ENCODE results near the gene TXNRD2.
A peak's percentile ranks its signal among the peaks of the same experiment; 100 is the strongest.
"Not testable (repeated sequence)": the region's sequence is repeated elsewhere in the genome, so short reads cannot be mapped to it uniquely, and the experiment has no call there.

The TXNRD2 gene

GRCh38 chr22:19948057-19948760 is 6.6 kb upstream of the TXNRD2 start:
- H3K4me1 Mint-ChIP-seq = peaks cover 29% of the 10 kb centered on the region
- no peak for ATAC-seq
- peaks cover 42% of the 10 kb centered on the region for H3K36me3 Mint-ChIP-seq
- no peaks in the 10 kb centered on the region for H3K9me3 Mint-ChIP-seq
- DNase-seq (ENCODE audit: low spot score in 2 of 2) = no peak
- H3K27ac Mint-ChIP-seq = no peak overlapping the region
- H3K4me3 Mint-ChIP-seq = no peak overlapping the region

DNA sequence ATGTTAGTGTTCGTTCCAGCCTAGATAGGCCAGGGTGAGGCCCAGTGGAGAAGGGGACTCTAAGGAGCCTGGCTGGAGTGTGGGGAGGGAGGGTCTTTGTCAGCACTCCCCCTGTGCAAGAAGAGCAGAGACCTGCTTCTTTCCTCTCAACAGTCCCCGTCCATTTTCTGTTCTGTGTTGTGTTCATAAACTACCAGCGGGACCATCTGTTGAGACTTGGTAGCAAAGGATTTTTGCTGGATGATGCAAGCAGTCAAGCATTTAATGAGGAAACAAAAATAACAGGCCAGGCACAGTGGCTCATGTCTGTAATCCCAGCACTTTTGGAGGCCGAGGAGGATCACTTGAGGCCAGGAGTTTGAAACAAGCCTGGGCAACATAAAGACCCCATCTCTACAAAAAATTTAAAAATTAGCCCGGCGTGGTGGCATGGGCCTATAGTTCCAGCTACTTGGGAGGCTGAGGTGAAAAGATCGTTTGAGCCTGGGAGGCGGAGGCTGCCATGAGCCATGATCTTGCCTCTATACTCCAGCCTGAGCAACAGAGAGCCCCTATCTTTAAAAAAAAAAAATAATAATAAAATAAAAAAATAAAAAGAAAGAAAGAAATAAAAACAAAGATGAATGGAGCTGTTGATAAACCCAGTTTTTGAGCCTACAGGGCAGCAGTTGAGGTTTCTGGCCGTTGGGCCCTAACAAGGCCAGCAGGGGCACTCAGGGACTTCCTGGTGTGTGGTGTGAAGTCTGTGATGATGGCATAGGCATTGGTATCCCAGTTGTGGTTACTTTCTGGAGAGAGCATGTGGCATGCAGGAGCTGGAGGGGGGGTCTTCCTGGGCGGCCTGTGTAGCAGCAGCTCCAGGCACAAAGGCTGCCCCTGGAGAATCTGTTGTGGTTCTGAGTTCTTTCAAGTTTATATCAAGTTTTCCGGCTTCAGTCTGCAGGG is 1.7 kb upstream of the TXNRD2 start:
- ATAC-seq (no peak), DNase-seq (ENCODE audit: low spot score in 2 of 2) (no peak)
- H3K4me3 Mint-ChIP-seq = peak overlapping the region; percentile 92
- peak overlapping the region; percentile 98 for H3K27ac Mint-ChIP-seq
- H3K9me3 Mint-ChIP-seq = no peaks in the 10 kb centered on the region
- peaks cover 39% of the 10 kb centered on the region for H3K4me1 Mint-ChIP-seq
- H3K36me3 Mint-ChIP-seq = peaks cover 23% of the 10 kb centered on the region

- peak; percentile 31 for ATAC-seq
- peaks cover 37% of the 10 kb centered on the region for H3K4me1 Mint-ChIP-seq
- H3K9me3 Mint-ChIP-seq = no peaks in the 10 kb centered on the region
- peak overlapping the region; percentile 92 for H3K4me3 Mint-ChIP-seq
- peak in 1 of 2 donors; percentile 63 for DNase-seq (ENCODE audit: low spot score in 2 of 2)
- peaks cover 18% of the 10 kb centered on the region for H3K36me3 Mint-ChIP-seq
- H3K27ac Mint-ChIP-seq = peak overlapping the region; percentile 98
Observed at GRCh38 chr22:19942157-19943081, 801 bp upstream of the TXNRD2 start.

GRCh38 chr22:19940536-19941364 is 868 bp downstream of the TXNRD2 start:
- ATAC-seq (no peak), DNase-seq (ENCODE audit: low spot score in 2 of 2) (no peak)
- H3K4me3 Mint-ChIP-seq = peak overlapping the region; percentile 92
- peaks cover 30% of the 10 kb centered on the region for H3K4me1 Mint-ChIP-seq
- H3K27ac Mint-ChIP-seq = peak overlapping the region; percentile 98
- peaks cover 13% of the 10 kb centered on the region for H3K36me3 Mint-ChIP-seq
- H3K9me3 Mint-ChIP-seq = peaks cover 9% of the 10 kb centered on the region

GRCh38 chr22:19937616-19938473 is 3.8 kb downstream of the TXNRD2 start:
- H3K4me3 Mint-ChIP-seq = no peak overlapping the region
- peaks cover 9% of the 10 kb centered on the region for H3K36me3 Mint-ChIP-seq
- ATAC-seq = no peak
- peaks cover 22% of the 10 kb centered on the region for H3K4me1 Mint-ChIP-seq
- H3K27ac Mint-ChIP-seq = no peak overlapping the region
- peaks cover 14% of the 10 kb centered on the region for H3K9me3 Mint-ChIP-seq
- DNase-seq (ENCODE audit: low spot score in 2 of 2) = no peak

DNA sequence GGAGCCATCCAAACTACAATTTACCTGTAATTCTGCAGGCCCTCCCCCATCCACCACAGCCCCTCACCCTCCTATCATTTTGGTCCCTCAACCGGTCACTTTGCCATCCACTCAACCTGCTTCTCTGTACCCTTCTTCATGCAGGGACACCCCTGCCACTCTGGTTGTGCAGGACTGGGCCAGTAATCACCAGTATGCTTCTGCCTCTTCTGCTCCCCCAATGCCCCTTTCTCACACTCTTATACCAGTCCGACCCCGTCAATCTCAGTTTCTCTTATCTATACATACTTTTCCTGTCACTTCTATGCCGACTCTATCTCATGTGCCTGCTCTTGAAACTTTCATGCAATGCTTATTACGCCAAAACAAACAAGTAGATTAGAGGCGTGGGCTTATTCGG is 5.1 kb downstream of the TXNRD2 start:
- ATAC-seq (no peak), DNase-seq (ENCODE audit: low spot score in 2 of 2) (no peak)
- peaks cover 15% of the 10 kb centered on the region for H3K4me1 Mint-ChIP-seq
- H3K27ac Mint-ChIP-seq = no peak overlapping the region
- peaks cover 14% of the 10 kb centered on the region for H3K9me3 Mint-ChIP-seq
- no peak overlapping the region for H3K4me3 Mint-ChIP-seq
- H3K36me3 Mint-ChIP-seq = no peaks in the 10 kb centered on the region

GRCh38 chr22:19935123-19935718 is 6.4 kb downstream of the TXNRD2 start:
- H3K9me3 Mint-ChIP-seq = peaks cover 14% of the 10 kb centered on the region
- not testable (repeated sequence) for ATAC-seq; DNase-seq (ENCODE audit: low spot score in 2 of 2); H3K36me3 Mint-ChIP-seq; H3K4me3 Mint-ChIP-seq; H3K27ac Mint-ChIP-seq
- peaks cover 11% of the 10 kb centered on the region for H3K4me1 Mint-ChIP-seq

DNA sequence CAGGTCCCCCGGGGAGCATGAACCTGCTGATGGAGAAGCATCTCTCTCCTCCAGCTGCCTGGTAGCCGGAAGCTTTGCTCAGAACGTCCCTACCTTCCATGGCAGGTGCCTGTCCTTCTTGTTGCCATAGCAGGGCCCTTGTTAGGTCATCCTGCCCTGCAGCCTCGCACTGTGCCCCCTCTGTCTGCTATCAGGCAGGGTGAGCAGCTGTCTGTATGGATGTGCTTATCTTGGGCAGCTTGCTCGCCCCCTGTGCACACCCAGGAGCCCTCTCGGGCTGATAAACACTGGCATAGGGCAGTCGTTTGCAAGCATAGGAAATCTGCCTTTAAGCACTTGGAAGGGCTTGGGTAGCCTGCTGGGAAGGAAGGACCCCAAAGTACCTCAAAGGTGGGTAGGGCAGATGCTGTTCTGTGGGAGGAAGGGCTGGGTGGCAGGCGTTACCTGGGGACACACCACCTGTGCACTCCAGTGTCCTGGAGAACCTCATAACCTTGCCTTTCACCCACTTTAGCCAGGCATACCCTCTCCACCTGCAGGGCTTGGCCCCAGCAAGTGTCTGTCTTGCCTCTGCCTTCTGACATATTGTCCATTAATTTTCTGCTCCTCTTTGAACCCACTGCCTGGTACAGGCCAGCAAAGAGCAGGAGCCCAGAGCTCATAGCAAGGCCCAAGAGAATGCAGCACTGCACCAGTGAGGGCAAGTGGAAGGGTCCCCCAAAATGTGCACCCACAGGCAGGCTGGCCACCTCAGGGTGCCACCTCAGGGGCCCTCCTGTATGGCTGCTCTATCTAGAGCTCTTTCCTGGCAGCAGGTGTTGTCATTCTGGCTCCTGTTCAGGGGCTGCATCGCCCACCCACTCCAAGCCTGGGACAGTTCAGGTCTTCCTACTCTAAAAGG is 8.0 kb downstream of the TXNRD2 start:
- Mint-ChIP-seq H3K4me3 (no peak overlapping the region), H3K36me3 (no peaks in the 10 kb centered on the region), H3K9me3 (peaks cover 14% of the 10 kb centered on the region), H3K4me1 (peaks cover 11% of the 10 kb centered on the region), H3K27ac (no peak overlapping the region)
- DNase-seq (ENCODE audit: low spot score in 2 of 2) = no peak
- ATAC-seq = no peak

- H3K9me3 Mint-ChIP-seq = peaks cover 14% of the 10 kb centered on the region
- H3K36me3 Mint-ChIP-seq = no peaks in the 10 kb centered on the region
- no peak for ATAC-seq
- DNase-seq (ENCODE audit: low spot score in 2 of 2) = no peak
- H3K4me3 Mint-ChIP-seq = no peak overlapping the region
- H3K27ac Mint-ChIP-seq = no peak overlapping the region
- H3K4me1 Mint-ChIP-seq = peaks cover 11% of the 10 kb centered on the region
Observed at GRCh38 chr22:19932367-19933206, 9.0 kb downstream of the TXNRD2 start.

DNA sequence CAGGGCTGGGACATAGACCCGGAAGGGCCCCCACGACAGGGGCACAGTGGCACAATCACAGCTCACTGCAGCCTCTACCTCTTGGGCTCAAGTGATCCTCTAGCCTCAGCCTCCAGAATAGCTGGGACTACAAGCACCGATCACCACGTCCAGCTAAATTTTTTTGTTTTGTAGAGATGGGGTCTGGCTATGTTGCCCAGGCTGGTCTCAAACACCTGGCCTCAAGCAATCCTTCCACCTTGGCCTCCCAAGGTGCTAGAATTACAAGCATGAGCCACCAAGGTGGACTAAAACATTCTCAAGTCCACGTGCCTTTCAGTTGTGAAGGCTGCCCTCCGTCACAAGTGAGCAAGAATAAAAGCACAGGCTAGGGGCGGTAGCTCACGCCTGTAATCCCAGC is 10.1 kb downstream of the TXNRD2 start:
- Mint-ChIP-seq H3K36me3 (no peaks in the 10 kb centered on the region), H3K27ac (no peak overlapping the region), H3K9me3 (peaks cover 9% of the 10 kb centered on the region), H3K4me3 (no peak overlapping the region), H3K4me1 (peaks cover 11% of the 10 kb centered on the region)
- no peak for ATAC-seq
- DNase-seq (ENCODE audit: low spot score in 2 of 2) = no peak

GRCh38 chr22:19930551-19931486 is 10.8 kb downstream of the TXNRD2 start:
- H3K4me3 Mint-ChIP-seq = no peak overlapping the region
- peak; percentile 74 for ATAC-seq
- no peak for DNase-seq (ENCODE audit: low spot score in 2 of 2)
- no peak overlapping the region for H3K27ac Mint-ChIP-seq
- no peaks in the 10 kb centered on the region for H3K36me3 Mint-ChIP-seq
- H3K4me1 Mint-ChIP-seq = peaks cover 11% of the 10 kb centered on the region
- H3K9me3 Mint-ChIP-seq = peaks cover 4% of the 10 kb centered on the region
